BE2C (cell line): Measurements from ENCODE around the gene SLC9A3.

Source experiments
- DNase-seq: peaks from one replicate; pipeline ENCODE4 v3.0.0-alpha.2; 2020
- H3K27me3 ChIP-seq: fragments of 250-450 bp; sonication (Bioruptor Pico); 2 replicates; pipeline ENCODE4 v1.5.1; 2020; ENCODE audit warnings: mild to moderate bottlenecking
- H3K36me3 ChIP-seq: fragments of 250-450 bp; sonication (Bioruptor Pico); 2 replicates; pipeline ENCODE4 v1.5.1; 2020; ENCODE audit warnings: mild to moderate bottlenecking
- H3K4me1 ChIP-seq: fragments of 250-450 bp; sonication (Bioruptor Pico); 2 replicates; pipeline ENCODE4 v1.5.1; 2020
- H3K4me3 ChIP-seq: 2 replicates; pipeline ENCODE4 v1.5.1; 2011; ENCODE audit warnings: low read depth, low read length
- H3K9me3 ChIP-seq: fragments of 250-450 bp; sonication (Bioruptor Pico); 2 replicates; pipeline ENCODE4 v1.5.1; 2020
- CTCF ChIP-seq: IDR thresholded peaks from 2 replicates; pipeline ENCODE4 v1.5.1; 2012; ENCODE audit warnings: mild to moderate bottlenecking, low read depth, low read length

SLC9A3 gene

GRCh38 chr5:524973-525761, 918 bp upstream of the SLC9A3 start:
- no peak for TF ChIP-seq CTCF
- Histone ChIP-seq H3K4me1 (no peaks in the 10 kb centered on the region), H3K36me3 (no peaks in the 10 kb centered on the region), H3K4me3 (no peak overlapping the region), H3K9me3 (no peaks in the 10 kb centered on the region), H3K27me3 (peaks cover 82% of the 10 kb centered on the region)
- no peak for DNase-seq

GRCh38 chr5:523441-524222, 617 bp downstream of the SLC9A3 start:
- Histone ChIP-seq H3K27me3 (peaks cover 70% of the 10 kb centered on the region), H3K4me3 (no peak overlapping the region), H3K4me1 (no peaks in the 10 kb centered on the region), H3K36me3 (no peaks in the 10 kb centered on the region), H3K9me3 (no peaks in the 10 kb centered on the region)
- DNase-seq = no peak
- no peak for TF ChIP-seq CTCF

- Histone ChIP-seq H3K36me3 (no peaks in the 10 kb centered on the region), H3K4me3 (no peak overlapping the region), H3K27me3 (peaks cover 70% of the 10 kb centered on the region), H3K4me1 (no peaks in the 10 kb centered on the region), H3K9me3 (no peaks in the 10 kb centered on the region)
- no peak for TF ChIP-seq CTCF
- DNase-seq = no peak
Observed at GRCh38 chr5:522899-523440, 1.3 kb downstream of the SLC9A3 start.

- DNase-seq = no peak
- H3K36me3 ChIP-seq = no peaks in the 10 kb centered on the region
- no peaks in the 10 kb centered on the region for H3K4me1 ChIP-seq
- no peak overlapping the region for H3K4me3 ChIP-seq
- H3K27me3 ChIP-seq = peaks cover 62% of the 10 kb centered on the region
- no peak for TF ChIP-seq CTCF
- H3K9me3 ChIP-seq = no peaks in the 10 kb centered on the region
Observed at GRCh38 chr5:522116-522515, 2.1 kb downstream of the SLC9A3 start.

GRCh38 chr5:521680-522079, 2.6 kb downstream of the SLC9A3 start:
- Histone ChIP-seq H3K9me3 (no peaks in the 10 kb centered on the region), H3K4me1 (no peaks in the 10 kb centered on the region), H3K36me3 (no peaks in the 10 kb centered on the region), H3K4me3 (no peak overlapping the region), H3K27me3 (peaks cover 58% of the 10 kb centered on the region)
- no peak for DNase-seq
- TF ChIP-seq CTCF = no peak

GRCh38 chr5:520850-521226, 3.4 kb downstream of the SLC9A3 start:
- H3K4me1 ChIP-seq = no peaks in the 10 kb centered on the region
- H3K4me3 ChIP-seq = no peak overlapping the region
- no peaks in the 10 kb centered on the region for H3K36me3 ChIP-seq
- no peaks in the 10 kb centered on the region for H3K9me3 ChIP-seq
- no peak for DNase-seq
- no peak for TF ChIP-seq CTCF
- peaks cover 49% of the 10 kb centered on the region for H3K27me3 ChIP-seq
